PC-9 (cell line): ENCODE measurements around the gene EVPL.

Experiments
- EZH2 ChIP-seq: fragments of 200-600 bp; sonication (generic); IDR thresholded peaks from 2 replicates; pipeline ENCODE4 v1.8.0; 2017; ENCODE audit warnings: antibody characterized with exemption, low read depth
- TF ChIP-seq, protein P1 (sequence below): fragments of 200-600 bp; sonication (generic); conservative IDR thresholded peaks from 2 replicates; pipeline ENCODE4 v1.6.1; 2017; ENCODE audit warnings: mixed run types, antibody characterized with exemption, mild to moderate bottlenecking, moderate library complexity

DNA sequence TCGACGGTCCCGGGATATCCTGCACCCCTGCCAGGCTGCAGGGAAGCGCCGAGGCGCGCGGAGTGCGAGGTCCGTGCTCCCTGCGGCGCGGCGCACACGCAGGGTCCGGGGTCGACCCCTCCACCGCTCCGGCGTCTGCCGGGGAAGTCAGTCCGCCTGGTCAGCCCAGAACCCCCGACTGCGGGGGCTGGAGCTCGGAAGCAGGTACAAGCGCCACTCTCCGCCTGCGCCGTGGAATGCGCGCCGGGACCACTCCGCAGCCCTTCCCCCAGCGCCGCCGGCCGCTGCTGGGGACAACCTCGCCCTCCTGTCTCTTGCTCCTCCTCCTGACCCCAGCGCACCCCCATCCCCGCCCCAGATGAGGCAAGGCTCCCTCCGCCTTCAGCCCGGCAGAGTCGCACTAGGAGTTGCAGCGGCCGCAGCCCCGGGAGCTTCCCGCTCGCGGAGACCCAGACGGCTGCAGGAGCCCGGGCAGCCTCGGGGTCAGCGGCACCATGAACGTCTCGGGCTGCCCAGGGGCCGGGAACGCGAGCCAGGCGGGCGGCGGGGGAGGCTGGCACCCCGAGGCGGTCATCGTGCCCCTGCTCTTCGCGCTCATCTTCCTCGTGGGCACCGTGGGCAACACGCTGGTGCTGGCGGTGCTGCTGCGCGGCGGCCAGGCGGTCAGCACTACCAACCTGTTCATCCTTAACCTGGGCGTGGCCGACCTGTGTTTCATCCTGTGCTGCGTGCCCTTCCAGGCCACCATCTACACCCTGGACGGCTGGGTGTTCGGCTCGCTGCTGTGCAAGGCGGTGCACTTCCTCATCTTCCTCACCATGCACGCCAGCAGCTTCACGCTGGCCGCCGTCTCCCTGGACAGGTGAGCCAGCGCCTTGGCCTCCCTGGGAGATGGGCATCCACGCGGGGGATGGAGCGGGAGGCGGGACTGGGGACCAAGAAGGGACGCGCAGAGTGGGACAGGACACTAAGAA is 47.6 kb upstream of the EVPL start, which contains the start of gene GALR2:
- TF ChIP-seq, protein P1, sequence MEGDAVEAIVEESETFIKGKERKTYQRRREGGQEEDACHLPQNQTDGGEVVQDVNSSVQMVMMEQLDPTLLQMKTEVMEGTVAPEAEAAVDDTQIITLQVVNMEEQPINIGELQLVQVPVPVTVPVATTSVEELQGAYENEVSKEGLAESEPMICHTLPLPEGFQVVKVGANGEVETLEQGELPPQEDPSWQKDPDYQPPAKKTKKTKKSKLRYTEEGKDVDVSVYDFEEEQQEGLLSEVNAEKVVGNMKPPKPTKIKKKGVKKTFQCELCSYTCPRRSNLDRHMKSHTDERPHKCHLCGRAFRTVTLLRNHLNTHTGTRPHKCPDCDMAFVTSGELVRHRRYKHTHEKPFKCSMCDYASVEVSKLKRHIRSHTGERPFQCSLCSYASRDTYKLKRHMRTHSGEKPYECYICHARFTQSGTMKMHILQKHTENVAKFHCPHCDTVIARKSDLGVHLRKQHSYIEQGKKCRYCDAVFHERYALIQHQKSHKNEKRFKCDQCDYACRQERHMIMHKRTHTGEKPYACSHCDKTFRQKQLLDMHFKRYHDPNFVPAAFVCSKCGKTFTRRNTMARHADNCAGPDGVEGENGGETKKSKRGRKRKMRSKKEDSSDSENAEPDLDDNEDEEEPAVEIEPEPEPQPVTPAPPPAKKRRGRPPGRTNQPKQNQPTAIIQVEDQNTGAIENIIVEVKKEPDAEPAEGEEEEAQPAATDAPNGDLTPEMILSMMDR: no peak
- TF ChIP-seq EZH2: no peak
